Mucosa of gallbladder (tissue), 1 donor: Measurements from ENCODE around the gene LAPTM4A. TPM values are rescaled to one million over a fixed set of nuclear protein-coding genes. Genes with fewer than 3 reads are reported as not detected.

ENCODE experiments used
- total RNA-seq: library from RNA; stranded (reverse); gene quantifications from one replicate; pipeline ENCODE4 v1.2.1, GENCODE V29; 2021
- donor health status: DM: no; HTN: no; CAD: no.

LAPTM4A gene
- total RNA-seq, 1 donor from 2014 or later, result 274 TPM

Other genes with a start within 250 kb of the LAPTM4A start
- 6.8 TPM for gene TTC32, start 149.6 kb downstream of the LAPTM4A start, total RNA-seq
- 10.7 TPM for gene WDR35, start 61.5 kb downstream of the LAPTM4A start, total RNA-seq
- 0.89 TPM for gene MATN3, start 39.0 kb downstream of the LAPTM4A start, total RNA-seq
- 1,059 TPM for gene SDC1, start 173.5 kb upstream of the LAPTM4A start, total RNA-seq